ENCODE data around the gene GOLGA6L4. TPM values are rescaled to one million over a fixed set of nuclear protein-coding genes. Genes with fewer than 3 reads are reported as not detected.
"Not testable (repeated sequence)": the region's sequence is repeated elsewhere in the genome, so short reads cannot be mapped to it uniquely, and the experiment has no call there.

GOLGA6L4 gene
- polyA plus RNA-seq (2011; rRNA removed) (2.3 and 2.5 TPM in 2 replicates), polyA minus RNA-seq (2011; rRNA and poly(A)+ RNA removed) (2.0 and 2.7 TPM in 2 replicates)

- POLR2A ChIA-PET; CTCF ChIA-PET; H3K27ac ChIP-seq (ENCODE audit: low read depth, low read length); H3K9me3 ChIP-seq (ENCODE audit: control insufficient read depth, insufficient read depth, low read length); H3K4me3 ChIP-seq (ENCODE audit: low read depth, low read length); DNase-seq (ENCODE audit: low read depth, low spot score); H3K27me3 ChIP-seq (ENCODE audit: control insufficient read depth, insufficient read depth, low read length): not testable (repeated sequence)
Observed at GRCh38 chr15:84235573-84235972, at the start of gene GOLGA6L4. Gene GOLGA6L4 (plus strand): TSS chr15:84235773. CDS start chr15:84235835, 62 bp downstream.

- DNase-seq (ENCODE audit: low read depth, low spot score); H3K4me3 ChIP-seq (ENCODE audit: low read depth, low read length); POLR2A ChIA-PET; H3K9me3 ChIP-seq (ENCODE audit: control insufficient read depth, insufficient read depth, low read length); H3K27me3 ChIP-seq (ENCODE audit: control insufficient read depth, insufficient read depth, low read length); H3K27ac ChIP-seq (ENCODE audit: low read depth, low read length); CTCF ChIA-PET: not testable (repeated sequence)
Observed at GRCh38 chr15:84192982-84193381, 42.6 kb upstream of the GOLGA6L4 start.

- POLR2A ChIA-PET; H3K27ac ChIP-seq (ENCODE audit: low read depth, low read length); H3K27me3 ChIP-seq (ENCODE audit: control insufficient read depth, insufficient read depth, low read length); H3K4me3 ChIP-seq (ENCODE audit: low read depth, low read length); H3K9me3 ChIP-seq (ENCODE audit: control insufficient read depth, insufficient read depth, low read length); CTCF ChIA-PET; DNase-seq (ENCODE audit: low read depth, low spot score): not testable (repeated sequence)
Observed at GRCh38 chr15:84195603-84196002, 40.0 kb upstream of the GOLGA6L4 start.

GRCh38 chr15:84196530-84197188 is 38.9 kb upstream of the GOLGA6L4 start:
- H3K27me3 ChIP-seq (ENCODE audit: control insufficient read depth, insufficient read depth, low read length); H3K4me3 ChIP-seq (ENCODE audit: low read depth, low read length); H3K27ac ChIP-seq (ENCODE audit: low read depth, low read length); DNase-seq (ENCODE audit: low read depth, low spot score); H3K9me3 ChIP-seq (ENCODE audit: control insufficient read depth, insufficient read depth, low read length); POLR2A ChIA-PET; CTCF ChIA-PET: not testable (repeated sequence)

GRCh38 chr15:84199865-84200264 is 35.7 kb upstream of the GOLGA6L4 start:
- H3K27me3 ChIP-seq (ENCODE audit: control insufficient read depth, insufficient read depth, low read length); POLR2A ChIA-PET; H3K4me3 ChIP-seq (ENCODE audit: low read depth, low read length); H3K9me3 ChIP-seq (ENCODE audit: control insufficient read depth, insufficient read depth, low read length); DNase-seq (ENCODE audit: low read depth, low spot score); CTCF ChIA-PET; H3K27ac ChIP-seq (ENCODE audit: low read depth, low read length): not testable (repeated sequence)

GRCh38 chr15:84246441-84246840 is 10.9 kb downstream of the GOLGA6L4 start:
- H3K27me3 ChIP-seq (ENCODE audit: control insufficient read depth, insufficient read depth, low read length); CTCF ChIA-PET; H3K27ac ChIP-seq (ENCODE audit: low read depth, low read length); DNase-seq (ENCODE audit: low read depth, low spot score); H3K4me3 ChIP-seq (ENCODE audit: low read depth, low read length); H3K9me3 ChIP-seq (ENCODE audit: control insufficient read depth, insufficient read depth, low read length); POLR2A ChIA-PET: not testable (repeated sequence)

Small RNA genes within 50 kb of the gene (small RNA-seq; reads per million reads assigned to genes)
- gene RN7SL331P (ENCODE audit: insufficient read length, low read depth), result not detected
- gene UBE2Q2P8 (ENCODE audit: insufficient read length, low read depth), result not detected

Measured in AG04450 (cell line).